ENCODE results near the gene DCTPP1. TPM values are rescaled to one million over a fixed set of nuclear protein-coding genes. Genes with fewer than 3 reads are reported as not detected.

Gene DCTPP1
- total and polyA plus RNA-seq, 2 of the 13 experiments (the other 11 are each of a cell fraction or from before 2014, with no cell fraction given) = 54.8 to 74.4 TPM

- peak; percentile 72; the same call in 1 of the 2 replicates for TF ChIP-seq SPEN (CRISPR knock-in tag; IDR thresholded peaks at IDR 0.05; ENCODE audit: low read depth)
- TF ChIP-seq MIER3 (CRISPR knock-in tag; IDR thresholded peaks at IDR 0.05; ENCODE audit: borderline replicate concordance) = 0 out of 2 replicates have a peak, but pooled peaks have one; percentile 53
- no peak for TF ChIP-seq ZNF326 (CRISPR knock-in tag; IDR thresholded peaks at IDR 0.05; ENCODE audit: borderline replicate concordance)
- TF ChIP-seq ZNF512 (CRISPR knock-in tag; IDR thresholded peaks at IDR 0.05) = no peak
- TF ChIP-seq ZHX1 (CRISPR knock-in tag; IDR thresholded peaks at IDR 0.05; ENCODE audit: low read depth) = no peak
- TF ChIP-seq ZNF572 (CRISPR knock-in tag; IDR thresholded peaks at IDR 0.05) = no peak
- TF ChIP-seq ZNF766 (CRISPR knock-in tag; IDR thresholded peaks at IDR 0.05; ENCODE audit: borderline replicate concordance) = peak; percentile 53; the same call in 1 of the 2 replicates
- TF ChIP-seq ZNF740 (CRISPR knock-in tag; IDR thresholded peaks at IDR 0.05) = no peak
- TF ChIP-seq TGIF2 (CRISPR knock-in tag; IDR thresholded peaks at IDR 0.05) = 0 out of 2 replicates have a peak, but pooled peaks have one; percentile 59
- TF ChIP-seq NFATC3 (CRISPR knock-in tag; IDR thresholded peaks at IDR 0.05) = no peak
- TF ChIP-seq ZNF256 (CRISPR knock-in tag; conservative IDR thresholded peaks at IDR 0.05) = no peak
- no peak for TF ChIP-seq ZNF646 (CRISPR knock-in tag; IDR thresholded peaks at IDR 0.05)
- TF ChIP-seq ZNF788 (CRISPR knock-in tag; IDR thresholded peaks at IDR 0.05; ENCODE audit: borderline replicate concordance) = peak; percentile 57; the same call in 1 of the 2 replicates
Observed at GRCh38 chr16:30409125-30410060, 20.4 kb downstream of the DCTPP1 start (continued).

Data from HepG2 (cell line).